OCI-LY3 (cell line): ENCODE results near the gene STX16.

Experiments
- H2AFZ ChIP-seq: fragments of 200-600, 300-600 bp; shearing (Covaris generic); 2 replicates; pipeline ENCODE4 v1.6.0; 2014; ENCODE audit warnings: antibody characterized with exemption, low read depth, low read length
- H3K27ac ChIP-seq: fragments of 200-600, 300-600 bp; sonication (generic); 2 replicates; pipeline ENCODE4 v1.5.1; 2014; ENCODE audit warnings: mild to moderate bottlenecking, low read length, moderate library complexity, mixed read lengths
- H3K27me3 ChIP-seq: fragments of 200-600, 300-600 bp; sonication (generic); 2 replicates; pipeline ENCODE4 v1.6.1; 2014; ENCODE audit warnings: low read depth, low read length, mixed read lengths
- H3K36me3 ChIP-seq: fragments of 200-600, 300-600 bp; sonication (generic); replicated peaks from 2 replicates; pipeline ENCODE3; 2014; ENCODE audit warnings: low read depth, low read length, mixed read lengths
- H3K4me1 ChIP-seq: fragments of 300-600, 200-600 bp; sonication (generic); 2 replicates; pipeline ENCODE4 v1.6.1; 2014; ENCODE audit warnings: low read length, mixed read lengths
- H3K4me2 ChIP-seq: fragments of 200-600, 300-600 bp; sonication (generic); 2 replicates; pipeline ENCODE4 v1.6.1; 2014; ENCODE audit warnings: low read length, mixed read lengths
- H3K4me3 ChIP-seq: fragments of 300-600, 200-600 bp; sonication (generic); 2 replicates; pipeline ENCODE4 v1.5.1; 2014; ENCODE audit warnings: antibody characterized with exemption, mild to moderate bottlenecking, low read length, moderate library complexity
- H3K79me2 ChIP-seq: fragments of 300-600, 200-600 bp; shearing (Covaris generic); 2 replicates; pipeline ENCODE4 v1.6.1; 2014; ENCODE audit warnings: mild to moderate bottlenecking, low read length, mixed read lengths
- H3K9ac ChIP-seq: fragments of 300-600, 200-600 bp; shearing (Covaris generic); 2 replicates; pipeline ENCODE4 v1.6.0; 2014; ENCODE audit warnings: mild to moderate bottlenecking, low read length, moderate library complexity
- H3K9me3 ChIP-seq: fragments of 200-600, 300-600 bp; shearing (Covaris generic); 2 replicates; pipeline ENCODE4 v1.6.1; 2014; ENCODE audit warnings: low read length, mixed read lengths; ENCODE audit not compliant: insufficient read depth
- H4K20me1 ChIP-seq: fragments of 200-600, 300-600 bp; sonication (generic); 2 replicates; pipeline ENCODE4 v1.6.1; 2016; ENCODE audit warnings: low read length, mixed read lengths; ENCODE audit not compliant: insufficient read depth
- CTCF ChIP-seq: fragments of 200-600, 300-600 bp; sonication (generic); IDR thresholded peaks from 2 replicates; pipeline ENCODE4 v1.5.1; 2014; ENCODE audit warnings: antibody characterized with exemption, low read length, low read depth
- EZH2phosphoT487 ChIP-seq: fragments of 200-600 bp; shearing (Covaris generic); IDR thresholded peaks from 2 replicates; pipeline ENCODE4 v1.6.1; 2018; ENCODE audit warnings: antibody characterized with exemption, mixed run types, low read depth

The STX16 gene

GRCh38 chr20:58675146-58675584, 24.1 kb downstream of the STX16 start:
- H3K79me2 ChIP-seq, result no peaks in the 10 kb centered on the region
- no peak overlapping the region for H3K27ac ChIP-seq
- peaks cover 76% of the 10 kb centered on the region for H3K36me3 ChIP-seq
- no peak for TF ChIP-seq CTCF
- TF ChIP-seq EZH2phosphoT487, result no peak
- no peak overlapping the region for H2AFZ ChIP-seq
- peaks cover under 1% of the 10 kb centered on the region for H3K4me1 ChIP-seq
- H3K27me3 ChIP-seq, result no peaks in the 10 kb centered on the region
- H3K9me3 ChIP-seq, result no peaks in the 10 kb centered on the region
- no peak overlapping the region for H3K4me2 ChIP-seq
- no peak overlapping the region for H3K9ac ChIP-seq
- H4K20me1 ChIP-seq, result peaks cover 10% of the 10 kb centered on the region
- H3K4me3 ChIP-seq, result no peak overlapping the region

GRCh38 chr20:58675641-58676040, 24.6 kb downstream of the STX16 start:
- H3K9me3 ChIP-seq, result no peaks in the 10 kb centered on the region
- H2AFZ ChIP-seq, result no peak overlapping the region
- peaks cover 76% of the 10 kb centered on the region for H3K36me3 ChIP-seq
- no peak overlapping the region for H3K4me2 ChIP-seq
- no peaks in the 10 kb centered on the region for H3K4me1 ChIP-seq
- no peak overlapping the region for H3K27ac ChIP-seq
- H3K9ac ChIP-seq, result no peak overlapping the region
- TF ChIP-seq CTCF (no peak), EZH2phosphoT487 (no peak)
- no peaks in the 10 kb centered on the region for H3K79me2 ChIP-seq
- H3K27me3 ChIP-seq, result no peaks in the 10 kb centered on the region
- no peak overlapping the region for H3K4me3 ChIP-seq
- H4K20me1 ChIP-seq, result peaks cover 5% of the 10 kb centered on the region; the same call in 1 of the 2 replicates

- 0 out of 2 replicates have a peak, but pooled peaks cover 3% of the 10 kb centered on the region for H4K20me1 ChIP-seq
- H3K4me2 ChIP-seq, result no peak overlapping the region
- no peaks in the 10 kb centered on the region for H3K27me3 ChIP-seq
- H3K4me3 ChIP-seq, result no peak overlapping the region
- H2AFZ ChIP-seq, result no peak overlapping the region
- H3K27ac ChIP-seq, result no peak overlapping the region
- TF ChIP-seq EZH2phosphoT487 (no peak), CTCF (no peak)
- H3K4me1 ChIP-seq, result no peaks in the 10 kb centered on the region
- H3K9me3 ChIP-seq, result no peaks in the 10 kb centered on the region
- H3K9ac ChIP-seq, result no peak overlapping the region
- no peaks in the 10 kb centered on the region for H3K79me2 ChIP-seq
- H3K36me3 ChIP-seq, result peaks cover 72% of the 10 kb centered on the region
These were observed 25.1 kb downstream of the STX16 start for GRCh38 chr20:58676161-58676560.

DNA sequence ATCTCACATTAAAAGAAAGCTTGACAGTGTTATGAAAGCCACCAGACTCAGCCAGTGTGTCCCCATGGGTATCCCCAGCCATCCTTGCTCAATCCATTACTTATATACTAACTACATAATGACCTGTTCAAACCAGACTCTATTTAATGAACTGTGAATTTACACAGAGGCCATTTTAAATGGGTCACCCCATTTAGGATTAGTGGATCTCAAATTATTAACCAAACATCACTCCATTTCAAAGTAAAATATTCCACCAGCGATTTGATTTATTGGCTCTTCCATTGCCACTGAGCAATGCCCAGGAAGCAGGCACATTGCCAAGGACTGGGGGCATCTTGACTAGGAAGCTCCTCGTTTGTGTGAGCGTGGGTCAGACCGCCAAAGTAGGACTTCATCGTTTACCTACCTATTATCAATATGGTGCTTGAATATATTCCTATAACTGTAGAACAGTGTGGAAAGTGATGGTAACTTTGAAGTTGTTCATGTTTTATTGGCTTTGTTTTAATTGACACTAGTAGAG, 26.1 kb downstream of the STX16 start:
- H2AFZ ChIP-seq, result no peak overlapping the region
- H3K4me2 ChIP-seq, result no peak overlapping the region
- H3K27me3 ChIP-seq, result no peaks in the 10 kb centered on the region
- H3K9ac ChIP-seq, result no peak overlapping the region
- H3K27ac ChIP-seq, result no peak overlapping the region
- no peaks in the 10 kb centered on the region for H3K4me1 ChIP-seq
- no peaks in the 10 kb centered on the region for H3K79me2 ChIP-seq
- no peaks in the 10 kb centered on the region for H3K9me3 ChIP-seq
- no peak overlapping the region for H3K4me3 ChIP-seq
- H3K36me3 ChIP-seq, result peaks cover 72% of the 10 kb centered on the region
- TF ChIP-seq EZH2phosphoT487 (no peak), CTCF (no peak)
- H4K20me1 ChIP-seq, result 0 out of 2 replicates have a peak, but pooled peaks cover 3% of the 10 kb centered on the region
